Panc1 (cell line): ENCODE measurements around the gene NOL3. TPM values are rescaled to one million over a fixed set of nuclear protein-coding genes. Genes with fewer than 3 reads are reported as not detected.

Experiments
- ATAC-seq: fragments of 200-7000 bp; cut with Tn5 transposase; 2 replicates; pipeline ENCODE4 v1.9.1; 2020; ENCODE audit warnings: mild to moderate bottlenecking, moderate library complexity
- BruUV-seq: library from RNA; stranded (reverse); fragments of 400-500 nt; replicated peaks from 2 replicates; lab custom pipeline; 2021; lab: Mats Ljungman, UMichigan
- CTCF ChIA-PET: fragments of 300-600 bp; sonication (Branson Sonifier 250); formaldehyde crosslinking; loops from one replicate; lab custom pipeline; 2022; ENCODE audit warnings: antibody characterized with exemption; lab: Charles Lee
- POLR2A ChIA-PET: fragments of 300-600 bp; sonication (Branson Sonifier 250); formaldehyde crosslinking; loops from one replicate; lab custom pipeline; 2022; ENCODE audit warnings: antibody characterized with exemption; lab: Charles Lee
- DNase-seq: peaks from one replicate; pipeline ENCODE4 v3.0.0-alpha.2; 2010; ENCODE audit warnings: low read depth, low spot score
- H3K27ac ChIP-seq: 2 replicates; pipeline ENCODE4 v1.5.1; 2011; ENCODE audit warnings: mild to moderate bottlenecking, low read length, inconsistent platforms
- H3K27me3 ChIP-seq: fragments of 200-500 bp; sonication (Bioruptor generic); 2 replicates; pipeline ENCODE4 v1.6.0; 2014; ENCODE audit warnings: low read length, inconsistent platforms; ENCODE audit not compliant: control insufficient read depth, insufficient read depth
- H3K36me3 ChIP-seq: fragments of 200-500 bp; sonication (Bioruptor generic); 2 replicates; pipeline ENCODE4 v1.5.1; 2014; ENCODE audit warnings: inconsistent platforms, mild to moderate bottlenecking, low read length, moderate library complexity; ENCODE audit not compliant: control insufficient read depth, insufficient read depth
- H3K4me1 ChIP-seq: 2 replicates; pipeline ENCODE4 v1.5.1; 2011; ENCODE audit warnings: inconsistent platforms, mild to moderate bottlenecking, low read length, moderate library complexity; ENCODE audit not compliant: control insufficient read depth, insufficient read depth
- H3K4me3 ChIP-seq, 2 experiments: 2 replicates each; pipeline ENCODE4 v1.5.1; 2011 to 2012; ENCODE audit warnings: low read depth in 2 of 2, low read length in 2 of 2, mild to moderate bottlenecking in 2 of 2, inconsistent platforms in 1 of 2, moderate library complexity in 1 of 2
- H3K9me3 ChIP-seq: fragments of 200-500 bp; sonication (Bioruptor generic); 2 replicates; pipeline ENCODE4 v1.5.1; 2014; ENCODE audit warnings: low read depth, mild to moderate bottlenecking, inconsistent platforms, low read length, moderate library complexity; ENCODE audit not compliant: control insufficient read depth, insufficient read depth
- CTCF ChIP-seq: fragments of 450-650 bp; IDR thresholded peaks from 2 replicates; pipeline ENCODE4 v1.5.1; 2017; ENCODE audit warnings: mild to moderate bottlenecking
- POLR2AphosphoS5 ChIP-seq: IDR thresholded peaks from 2 replicates; pipeline ENCODE4 v1.6.1; 2012; ENCODE audit warnings: mild to moderate bottlenecking, low read depth, low read length, moderate library complexity
- REST ChIP-seq, 2 experiments: IDR thresholded peaks; 2 replicates each; pipeline ENCODE4 v1.6.1; 2011 to 2012; ENCODE audit warnings: low read depth in 2 of 2, control low read depth in 1 of 2, low read length in 1 of 2, mild to moderate bottlenecking in 1 of 2, moderate library complexity in 1 of 2; ENCODE audit not compliant: insufficient read depth in 1 of 2
- SIN3A ChIP-seq: IDR thresholded peaks from 2 replicates; pipeline ENCODE4 v1.6.1; 2012; ENCODE audit warnings: low read depth, mild to moderate bottlenecking, low read length, moderate library complexity, borderline replicate concordance; ENCODE audit not compliant: insufficient read depth
- TCF7L2 ChIP-seq: IDR thresholded peaks from 2 replicates; pipeline ENCODE4 v1.6.1; 2011; ENCODE audit warnings: mild to moderate bottlenecking, low read depth, low read length, inconsistent platforms
- in situ Hi-C: cut with HindIII; loops from 2 replicates; pipeline ENCODE4 v1.10.0; 2016; ENCODE audit warnings: low sequenced_read_pairs, low pct_unique_long_range_greater_than_20kb
- intact Hi-C: fragments of 100-400 bp; cut with micrococcal nuclease; formaldehyde crosslinking; loops from one replicate; pipeline ENCODE4 v1.10.0; 2022; ENCODE audit not compliant: unreplicated experiment
- total RNA-seq: library from RNA; stranded (reverse); gene quantifications from one replicate; pipeline ENCODE4 v1.2.1, GENCODE V29; 2021; ENCODE audit not compliant: unreplicated experiment

Gene NOL3
- total RNA-seq, 1 experiment from 2014 or later, result 27.9 TPM

- intact Hi-C loops, result no loop called here
- peak overlapping the region; percentile 92; the same call in 1 of the 2 replicates for H3K27ac ChIP-seq
- peaks cover 17% of the 10 kb centered on the region for H3K36me3 ChIP-seq
- POLR2A ChIA-PET, result no interaction called here
- in situ Hi-C loops, result no loop called here
- peaks cover 23% of the 10 kb centered on the region for H3K4me1 ChIP-seq
- no peaks in the 10 kb centered on the region for H3K27me3 ChIP-seq
- H3K4me3 ChIP-seq, result peak overlapping the region; percentile 96 to 98
- H3K9me3 ChIP-seq, result no peaks in the 10 kb centered on the region
- TF ChIP-seq SIN3A (no peak), REST (IDR thresholded peaks at IDR 0.05; ENCODE audit: insufficient read depth in 1 of 2, low read depth in 2 of 2, low read length in 1 of 2) (no peak), CTCF (no peak), POLR2AphosphoS5 (no peak), TCF7L2 (no peak)
- ATAC-seq (no peak), DNase-seq (no peak)
- BruUV-seq, result no TSS peak
- CTCF ChIA-PET, result no interaction called here
These were observed 23.2 kb downstream of the NOL3 start for GRCh38 chr16:67193536-67193935.

- Histone ChIP-seq H3K36me3 (peaks cover 17% of the 10 kb centered on the region), H3K4me1 (peaks cover 23% of the 10 kb centered on the region), H3K4me3 (no peak overlapping the region), H3K27ac (no peak overlapping the region), H3K27me3 (no peaks in the 10 kb centered on the region), H3K9me3 (no peaks in the 10 kb centered on the region)
- TF ChIP-seq REST (IDR thresholded peaks at IDR 0.05; ENCODE audit: insufficient read depth in 1 of 2, low read depth in 2 of 2, low read length in 1 of 2) (no peak), CTCF (no peak), POLR2AphosphoS5 (no peak), TCF7L2 (no peak), SIN3A (no peak)
- CTCF ChIA-PET, result no interaction called here
- DNase-seq, result no peak
- BruUV-seq, result no TSS peak
- ATAC-seq, result no peak
- POLR2A ChIA-PET, result no interaction called here
- in situ Hi-C loops, result no loop called here
- intact Hi-C loops, result no loop called here
These were observed 23.9 kb downstream of the NOL3 start for GRCh38 chr16:67194260-67194659.
